GM21360 (cell line): ENCODE data around the gene SLC7A9.
"Not testable (repeated sequence)": the region's sequence is repeated elsewhere in the genome, so short reads cannot be mapped to it uniquely, and the experiment has no call there.

Source experiments
- ATAC-seq: cut with Tn5 transposase; IDR thresholded peaks from one replicate; pipeline ENCODE4 v1.9.1; 2021; ENCODE audit warnings: mild to moderate bottlenecking, moderate library complexity; ENCODE audit not compliant: unreplicated experiment

The SLC7A9 gene

GRCh38 chr19:32809254-32809653, 60.3 kb downstream of the SLC7A9 start:
- no peak for ATAC-seq

- ATAC-seq = no peak
Observed at GRCh38 chr19:32808236-32808635, 61.3 kb downstream of the SLC7A9 start.

DNA sequence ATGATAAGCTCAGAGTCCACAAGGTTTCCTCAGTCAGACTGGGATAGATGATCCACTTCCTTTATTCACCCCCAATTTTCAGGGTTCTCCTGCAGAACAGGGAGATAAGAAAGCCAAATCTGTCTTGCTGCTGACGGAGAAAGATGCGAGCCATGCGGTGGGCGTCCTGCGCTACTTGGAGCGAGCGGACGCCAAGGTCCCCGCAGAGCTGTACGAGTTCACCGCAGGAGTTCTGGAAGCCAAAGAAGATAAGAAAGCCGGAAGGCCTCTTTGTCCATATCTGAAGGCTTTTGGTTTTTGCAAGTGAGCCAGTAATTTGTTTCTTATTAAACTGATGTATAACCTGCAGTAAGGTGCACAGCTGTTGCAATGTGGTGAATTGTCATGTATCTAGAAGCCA, 66.7 kb downstream of the SLC7A9 start:
- no peak for ATAC-seq

- no peak for ATAC-seq
Observed at GRCh38 chr19:32800754-32801153, 68.8 kb downstream of the SLC7A9 start.

- ATAC-seq = no peak
Observed at GRCh38 chr19:32800191-32800590, 69.4 kb downstream of the SLC7A9 start.

GRCh38 chr19:32798201-32798600, 71.4 kb downstream of the SLC7A9 start:
- ATAC-seq = no peak

- ATAC-seq = no peak
Observed at GRCh38 chr19:32789429-32789828, 80.1 kb downstream of the SLC7A9 start.

DNA sequence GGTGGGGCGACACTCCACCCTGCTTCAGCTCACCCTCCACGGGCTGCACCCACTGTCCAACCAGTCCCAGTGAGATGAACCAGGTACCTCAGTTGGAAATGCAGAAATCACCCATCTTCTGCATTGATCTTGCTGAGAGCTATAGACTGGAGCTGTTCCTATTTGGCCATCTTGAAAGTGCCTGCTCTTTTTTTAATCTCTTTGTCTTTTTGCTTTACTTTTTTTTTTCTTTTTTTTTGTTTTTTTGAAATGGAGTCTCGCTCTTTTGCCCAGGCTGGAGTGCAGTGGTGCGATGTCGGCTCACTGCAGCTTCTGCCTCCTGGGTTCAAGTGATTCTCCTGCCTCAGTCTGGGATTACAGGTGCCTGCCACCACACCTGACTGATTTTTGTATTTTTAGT, 81.7 kb downstream of the SLC7A9 start:
- not testable (repeated sequence) for ATAC-seq

GRCh38 chr19:32787161-32787813, 82.3 kb downstream of the SLC7A9 start:
- ATAC-seq = not testable (repeated sequence)

DNA sequence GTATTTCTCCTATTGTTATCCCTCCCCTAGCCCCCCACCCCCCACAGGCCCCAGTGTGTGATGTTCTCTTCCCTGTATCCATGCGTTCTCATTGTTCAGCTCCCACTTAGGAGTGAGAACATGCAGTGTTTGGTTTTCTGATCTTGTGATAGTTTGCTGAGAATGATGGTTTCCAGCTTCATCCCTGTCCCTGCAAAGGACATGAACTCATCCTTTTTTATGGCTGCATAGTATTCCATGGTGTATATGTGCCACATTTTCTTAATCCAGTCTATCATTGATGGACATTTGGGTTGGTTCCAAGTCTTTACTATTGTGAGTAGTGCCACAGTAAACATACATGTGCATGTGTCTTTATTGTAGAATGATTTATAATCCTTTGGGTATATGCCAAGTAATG, 87.5 kb downstream of the SLC7A9 start:
- not testable (repeated sequence) for ATAC-seq

DNA sequence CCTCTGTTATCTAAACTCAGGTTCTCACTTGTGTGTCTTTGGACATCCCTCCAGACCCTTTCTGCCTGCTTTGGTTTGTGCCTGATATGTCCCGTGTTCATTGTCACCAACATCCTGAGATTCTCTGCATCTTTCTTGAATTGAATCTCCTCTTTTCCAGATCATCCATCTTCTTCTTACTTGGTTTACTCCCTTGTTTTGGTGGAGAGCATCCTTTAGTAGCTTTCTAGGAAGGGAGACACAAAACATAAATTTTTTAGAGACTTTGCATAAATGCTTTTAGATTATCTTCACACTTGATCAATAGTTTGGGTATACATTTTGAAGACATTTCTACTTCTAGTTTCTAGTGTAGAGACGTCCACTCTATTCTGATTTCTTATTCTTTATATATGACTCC, 88.3 kb downstream of the SLC7A9 start:
- ATAC-seq = no peak
